HL-60/S4 (cell line): ENCODE data around the gene TIMM21.

ENCODE experiments used
- in situ Hi-C: fragments of 300-500 bp; cut with MboI; formaldehyde crosslinking; loops from 2 replicates; pipeline ENCODE4 v1.14.3; 2022; ENCODE audit warnings: low sequenced_read_pairs

TIMM21 gene

GRCh38 chr18:74147779-74148542 is at the start of gene TIMM21, which contains the start of gene FBXO15:
Gene TIMM21 (plus strand): TSS chr18:74148523. CDS start chr18:74148809, 286 bp downstream.
Gene FBXO15 (minus strand): TSS chr18:74147834. CDS start chr18:74147785, 49 bp downstream.
- in situ Hi-C loops, result no loop called here

GRCh38 chr18:74108460-74108859 is 39.9 kb upstream of the TIMM21 start:
- in situ Hi-C loops, result no loop called here

GRCh38 chr18:74110149-74110548 is 38.2 kb upstream of the TIMM21 start:
- in situ Hi-C loops, result no loop called here

- in situ Hi-C loops, result no loop called here
Measured at GRCh38 chr18:74110976-74111375, 37.3 kb upstream of the TIMM21 start.

- in situ Hi-C loops, result no loop called here
Measured at GRCh38 chr18:74113711-74114110, 34.6 kb upstream of the TIMM21 start.

- in situ Hi-C loops, result no loop called here
Measured at GRCh38 chr18:74114116-74114515, 34.2 kb upstream of the TIMM21 start.

- in situ Hi-C loops, result no loop called here
Measured at GRCh38 chr18:74115046-74115445, 33.3 kb upstream of the TIMM21 start.

GRCh38 chr18:74116633-74117554 is 31.4 kb upstream of the TIMM21 start:
- in situ Hi-C loops, result no loop called here

GRCh38 chr18:74123200-74123599 is 25.1 kb upstream of the TIMM21 start:
- in situ Hi-C loops, result no loop called here

- in situ Hi-C loops, result no loop called here
Measured at GRCh38 chr18:74124642-74125041, 23.7 kb upstream of the TIMM21 start.

- in situ Hi-C loops, result no loop called here
Measured at GRCh38 chr18:74126684-74127655, 21.4 kb upstream of the TIMM21 start.

- in situ Hi-C loops, result no loop called here
Measured at GRCh38 chr18:74128159-74128558, 20.2 kb upstream of the TIMM21 start.

GRCh38 chr18:74131124-74131523 is 17.2 kb upstream of the TIMM21 start:
- in situ Hi-C loops, result no loop called here

GRCh38 chr18:74132201-74132600 is 16.1 kb upstream of the TIMM21 start:
- in situ Hi-C loops, result no loop called here

GRCh38 chr18:74137920-74138538 is 10.3 kb upstream of the TIMM21 start:
- in situ Hi-C loops, result no loop called here

GRCh38 chr18:74139411-74139810 is 8.9 kb upstream of the TIMM21 start:
- in situ Hi-C loops, result no loop called here

- in situ Hi-C loops, result no loop called here
Measured at GRCh38 chr18:74139888-74140287, 8.4 kb upstream of the TIMM21 start.

- in situ Hi-C loops, result no loop called here
Measured at GRCh38 chr18:74140582-74140981, 7.7 kb upstream of the TIMM21 start.

- in situ Hi-C loops, result no loop called here
Measured at GRCh38 chr18:74141667-74142066, 6.7 kb upstream of the TIMM21 start.

- in situ Hi-C loops, result no loop called here
Measured at GRCh38 chr18:74142252-74142651, 6.1 kb upstream of the TIMM21 start.
